Measurements from ENCODE around the gene FAM8A1. TPM values are rescaled to one million over a fixed set of nuclear protein-coding genes. Genes with fewer than 3 reads are reported as not detected.

The FAM8A1 gene
- polyA plus RNA-seq, 1 of the 3 experiments (the other 2 are of a cell fraction), result 5.0 TPM

DNA sequence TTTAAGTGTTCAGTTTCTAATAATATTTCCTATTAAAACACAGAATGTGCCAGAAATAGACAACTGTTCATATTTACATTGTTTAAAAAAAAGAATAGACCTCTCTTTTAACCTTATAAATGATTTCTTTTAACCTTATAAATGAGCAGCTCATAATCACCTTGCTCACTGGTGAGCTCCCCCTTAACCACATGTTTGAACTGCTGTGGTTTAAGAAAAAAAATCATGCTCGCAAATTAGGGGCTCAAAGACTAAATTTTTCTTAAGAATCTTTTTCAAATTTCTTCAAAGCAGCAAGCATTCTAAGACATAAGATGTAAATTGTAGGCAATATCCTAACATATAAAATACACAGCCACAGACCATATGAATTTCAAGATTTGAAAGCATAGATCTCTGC, 32.8 kb downstream of the FAM8A1 start:
- ChIA-PET CTCF (no interaction called here), POLR2A (no interaction called here)
- TF ChIP-seq, protein P1, sequence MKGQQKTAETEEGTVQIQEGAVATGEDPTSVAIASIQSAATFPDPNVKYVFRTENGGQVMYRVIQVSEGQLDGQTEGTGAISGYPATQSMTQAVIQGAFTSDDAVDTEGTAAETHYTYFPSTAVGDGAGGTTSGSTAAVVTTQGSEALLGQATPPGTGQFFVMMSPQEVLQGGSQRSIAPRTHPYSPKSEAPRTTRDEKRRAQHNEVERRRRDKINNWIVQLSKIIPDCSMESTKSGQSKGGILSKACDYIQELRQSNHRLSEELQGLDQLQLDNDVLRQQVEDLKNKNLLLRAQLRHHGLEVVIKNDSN (IDR thresholded peaks at IDR 0.05; ENCODE audit: borderline replicate concordance, low read depth), result no peak
- no peak for TF ChIP-seq NRF1 (IDR thresholded peaks at IDR 0.05; ENCODE audit: low read depth, low read length)
- no peak for TF ChIP-seq NFIC (IDR thresholded peaks at IDR 0.05; ENCODE audit: borderline replicate concordance)
- TF ChIP-seq RCOR1 (IDR thresholded peaks at IDR 0.05; ENCODE audit: low read length), result no peak
- TF ChIP-seq, protein P2, sequence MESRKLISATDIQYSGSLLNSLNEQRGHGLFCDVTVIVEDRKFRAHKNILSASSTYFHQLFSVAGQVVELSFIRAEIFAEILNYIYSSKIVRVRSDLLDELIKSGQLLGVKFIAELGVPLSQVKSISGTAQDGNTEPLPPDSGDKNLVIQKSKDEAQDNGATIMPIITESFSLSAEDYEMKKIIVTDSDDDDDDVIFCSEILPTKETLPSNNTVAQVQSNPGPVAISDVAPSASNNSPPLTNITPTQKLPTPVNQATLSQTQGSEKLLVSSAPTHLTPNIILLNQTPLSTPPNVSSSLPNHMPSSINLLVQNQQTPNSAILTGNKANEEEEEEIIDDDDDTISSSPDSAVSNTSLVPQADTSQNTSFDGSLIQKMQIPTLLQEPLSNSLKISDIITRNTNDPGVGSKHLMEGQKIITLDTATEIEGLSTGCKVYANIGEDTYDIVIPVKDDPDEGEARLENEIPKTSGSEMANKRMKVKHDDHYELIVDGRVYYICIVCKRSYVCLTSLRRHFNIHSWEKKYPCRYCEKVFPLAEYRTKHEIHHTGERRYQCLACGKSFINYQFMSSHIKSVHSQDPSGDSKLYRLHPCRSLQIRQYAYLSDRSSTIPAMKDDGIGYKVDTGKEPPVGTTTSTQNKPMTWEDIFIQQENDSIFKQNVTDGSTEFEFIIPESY (IDR thresholded peaks at IDR 0.05; ENCODE audit: borderline replicate concordance, low read depth), result no peak
- TF ChIP-seq MEF2A (IDR thresholded peaks at IDR 0.05; ENCODE audit: borderline replicate concordance, low read depth), result no peak
- TF ChIP-seq RFX5 (IDR thresholded peaks at IDR 0.05; ENCODE audit: low read length), result no peak
- TF ChIP-seq, protein P3, sequence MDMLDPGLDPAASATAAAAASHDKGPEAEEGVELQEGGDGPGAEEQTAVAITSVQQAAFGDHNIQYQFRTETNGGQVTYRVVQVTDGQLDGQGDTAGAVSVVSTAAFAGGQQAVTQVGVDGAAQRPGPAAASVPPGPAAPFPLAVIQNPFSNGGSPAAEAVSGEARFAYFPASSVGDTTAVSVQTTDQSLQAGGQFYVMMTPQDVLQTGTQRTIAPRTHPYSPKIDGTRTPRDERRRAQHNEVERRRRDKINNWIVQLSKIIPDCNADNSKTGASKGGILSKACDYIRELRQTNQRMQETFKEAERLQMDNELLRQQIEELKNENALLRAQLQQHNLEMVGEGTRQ (IDR thresholded peaks at IDR 0.05; ENCODE audit: borderline replicate concordance, low read depth, low read length), result no peak
- no peak for TF ChIP-seq GABPA (IDR thresholded peaks at IDR 0.05; ENCODE audit: low read depth)
- no peak for TF ChIP-seq MXI1 (IDR thresholded peaks at IDR 0.05; ENCODE audit: low read depth, low read length)
- TF ChIP-seq FOXJ3 (CRISPR knock-in tag; IDR thresholded peaks at IDR 0.05), result no peak
- TF ChIP-seq, protein P4, sequence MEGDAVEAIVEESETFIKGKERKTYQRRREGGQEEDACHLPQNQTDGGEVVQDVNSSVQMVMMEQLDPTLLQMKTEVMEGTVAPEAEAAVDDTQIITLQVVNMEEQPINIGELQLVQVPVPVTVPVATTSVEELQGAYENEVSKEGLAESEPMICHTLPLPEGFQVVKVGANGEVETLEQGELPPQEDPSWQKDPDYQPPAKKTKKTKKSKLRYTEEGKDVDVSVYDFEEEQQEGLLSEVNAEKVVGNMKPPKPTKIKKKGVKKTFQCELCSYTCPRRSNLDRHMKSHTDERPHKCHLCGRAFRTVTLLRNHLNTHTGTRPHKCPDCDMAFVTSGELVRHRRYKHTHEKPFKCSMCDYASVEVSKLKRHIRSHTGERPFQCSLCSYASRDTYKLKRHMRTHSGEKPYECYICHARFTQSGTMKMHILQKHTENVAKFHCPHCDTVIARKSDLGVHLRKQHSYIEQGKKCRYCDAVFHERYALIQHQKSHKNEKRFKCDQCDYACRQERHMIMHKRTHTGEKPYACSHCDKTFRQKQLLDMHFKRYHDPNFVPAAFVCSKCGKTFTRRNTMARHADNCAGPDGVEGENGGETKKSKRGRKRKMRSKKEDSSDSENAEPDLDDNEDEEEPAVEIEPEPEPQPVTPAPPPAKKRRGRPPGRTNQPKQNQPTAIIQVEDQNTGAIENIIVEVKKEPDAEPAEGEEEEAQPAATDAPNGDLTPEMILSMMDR (IDR thresholded peaks at IDR 0.05), result no peak
- TF ChIP-seq EP300 (IDR thresholded peaks at IDR 0.05; ENCODE audit: borderline replicate concordance in 1 of 2, low read depth in 1 of 2, low read length in 1 of 2), result no peak
- TF ChIP-seq, protein P5, sequence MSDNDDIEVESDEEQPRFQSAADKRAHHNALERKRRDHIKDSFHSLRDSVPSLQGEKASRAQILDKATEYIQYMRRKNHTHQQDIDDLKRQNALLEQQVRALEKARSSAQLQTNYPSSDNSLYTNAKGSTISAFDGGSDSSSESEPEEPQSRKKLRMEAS (IDR thresholded peaks at IDR 0.05; ENCODE audit: low read depth), result no peak
- TF ChIP-seq SIN3A (IDR thresholded peaks at IDR 0.05; ENCODE audit: borderline replicate concordance, low read depth, low read length), result no peak
- TF ChIP-seq SMC3 (IDR thresholded peaks at IDR 0.05; ENCODE audit: low read depth, low read length), result no peak
- TF ChIP-seq FOSL2 (IDR thresholded peaks at IDR 0.05; ENCODE audit: borderline replicate concordance, low read depth), result no peak
- DNase-seq, result no peak
- Histone ChIP-seq H3K27ac (ENCODE audit: low read depth in 2 of 2, low read length in 1 of 2) (no peak overlapping the region), H3K9me2 (no peaks in the 10 kb centered on the region), H3K9ac (no peak overlapping the region), H3K79me2 (ENCODE audit: insufficient read depth) (peaks cover 54% of the 10 kb centered on the region), H3K27me3 (ENCODE audit: insufficient read depth) (no peaks in the 10 kb centered on the region), H3K4me2 (no peak overlapping the region), H3F3A (replicated peaks; ENCODE audit: insufficient read depth) (no peaks in the 10 kb centered on the region), H3K4me3 (ENCODE audit: low read depth in 2 of 2, low read length in 1 of 2) (no peak overlapping the region), H2AFZ (ENCODE audit: low read depth) (no peak overlapping the region), H3K9me3 (no peaks in the 10 kb centered on the region), H4K20me1 (ENCODE audit: insufficient read depth) (peaks cover 7% of the 10 kb centered on the region; the same call in 1 of the 2 replicates), H3K4me1 (ENCODE audit: control insufficient read depth in 1 of 2, insufficient read depth in 2 of 2, low read depth in 1 of 2, low read length in 1 of 2) (no peaks in the 10 kb centered on the region), H3K36me3 (replicated peaks in 1 of 2; ENCODE audit: control insufficient read depth in 1 of 2, insufficient read depth in 2 of 2, low read length in 1 of 2) (peaks cover 61 to 77% of the 10 kb centered on the region in 2 experiments)
- WGBS (ENCODE audit: low lambda C conversion rate), result 97% methylated on average over 1 of the region's 1 CpG

All from SK-N-SH (cell line).